ENCODE data around the gene YOD1.

The YOD1 gene

DNA sequence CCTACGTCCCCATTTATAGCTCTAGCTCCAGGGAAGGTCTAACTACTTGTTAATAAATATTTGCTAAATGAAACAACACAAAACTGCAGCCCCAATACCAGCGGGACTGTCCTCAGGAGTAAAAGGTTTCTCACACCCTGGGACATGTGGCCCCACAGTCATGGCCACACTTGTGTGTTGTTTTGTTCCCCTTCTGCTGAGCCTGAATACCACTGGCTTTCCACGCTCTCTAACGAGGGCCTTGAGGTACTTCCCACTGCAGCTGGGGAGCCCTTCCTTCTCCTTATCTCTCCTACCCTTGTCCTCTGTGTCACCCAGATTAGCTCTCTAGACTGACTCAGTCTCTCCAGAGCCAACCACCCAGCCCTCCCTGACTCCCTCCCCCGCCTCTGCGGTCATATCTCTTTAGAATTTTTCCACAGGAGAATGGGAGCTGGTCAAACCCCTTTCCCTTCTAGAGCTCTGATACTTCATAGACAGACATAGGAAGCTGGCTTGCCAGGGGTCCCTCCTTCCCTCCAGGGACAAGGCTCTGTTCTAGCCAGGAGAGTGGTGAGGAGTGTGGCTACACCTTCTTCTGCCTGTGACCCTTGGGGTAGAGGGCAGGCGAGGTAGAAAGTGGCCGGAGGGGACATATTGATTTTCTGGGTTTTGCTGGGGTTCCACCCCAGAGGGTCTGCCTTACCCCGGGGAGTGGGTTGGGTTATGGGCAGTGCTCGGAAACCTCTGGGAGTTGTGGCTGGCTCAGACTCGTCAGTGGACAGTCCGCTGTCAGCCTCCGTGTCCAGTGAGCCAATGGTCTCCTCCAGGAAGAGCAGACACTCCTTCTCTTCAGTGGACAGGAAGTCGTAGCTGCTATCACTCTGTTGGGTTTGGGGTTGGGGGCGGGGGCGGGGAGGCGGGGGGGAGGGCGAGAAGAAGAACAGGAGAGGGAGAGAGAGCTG is 26.5 kb downstream of the YOD1 start:
- peak; percentile 56 to 81 for DNase-seq

DNA sequence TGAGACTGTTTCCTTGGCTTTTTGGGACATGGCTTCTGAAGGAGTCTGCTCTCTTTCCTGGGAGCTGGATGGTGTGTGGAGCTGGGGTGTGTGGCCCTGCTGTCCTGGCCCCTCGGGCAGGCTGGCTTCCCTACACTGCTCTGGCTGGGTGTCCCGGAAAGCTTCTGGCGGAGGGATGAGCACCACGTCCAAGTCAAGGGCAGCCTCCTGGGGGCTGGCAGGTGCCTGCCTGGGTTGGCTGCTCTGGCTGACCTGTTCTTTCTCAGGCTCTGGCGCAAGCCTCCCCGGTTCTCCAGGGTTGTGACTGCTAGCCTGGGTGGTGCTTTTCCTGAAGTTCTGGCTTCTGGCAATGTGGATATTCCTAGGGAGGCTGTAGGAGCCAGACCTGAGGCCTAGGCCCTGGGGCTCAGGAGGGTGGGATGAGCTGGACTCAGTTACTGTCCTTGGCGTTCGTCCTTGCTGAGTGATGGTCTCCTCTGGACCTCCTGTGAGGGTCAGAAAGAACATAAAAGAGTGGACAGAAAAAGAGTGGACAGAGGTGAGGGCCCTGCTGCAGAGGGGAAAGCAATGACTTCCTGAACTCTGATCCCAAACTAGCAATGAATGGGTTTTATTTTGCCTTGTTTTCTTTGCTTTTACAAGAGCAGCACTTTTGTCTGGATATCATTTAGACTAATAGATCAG is 27.9 kb downstream of the YOD1 start:
- no peak for DNase-seq

DNA sequence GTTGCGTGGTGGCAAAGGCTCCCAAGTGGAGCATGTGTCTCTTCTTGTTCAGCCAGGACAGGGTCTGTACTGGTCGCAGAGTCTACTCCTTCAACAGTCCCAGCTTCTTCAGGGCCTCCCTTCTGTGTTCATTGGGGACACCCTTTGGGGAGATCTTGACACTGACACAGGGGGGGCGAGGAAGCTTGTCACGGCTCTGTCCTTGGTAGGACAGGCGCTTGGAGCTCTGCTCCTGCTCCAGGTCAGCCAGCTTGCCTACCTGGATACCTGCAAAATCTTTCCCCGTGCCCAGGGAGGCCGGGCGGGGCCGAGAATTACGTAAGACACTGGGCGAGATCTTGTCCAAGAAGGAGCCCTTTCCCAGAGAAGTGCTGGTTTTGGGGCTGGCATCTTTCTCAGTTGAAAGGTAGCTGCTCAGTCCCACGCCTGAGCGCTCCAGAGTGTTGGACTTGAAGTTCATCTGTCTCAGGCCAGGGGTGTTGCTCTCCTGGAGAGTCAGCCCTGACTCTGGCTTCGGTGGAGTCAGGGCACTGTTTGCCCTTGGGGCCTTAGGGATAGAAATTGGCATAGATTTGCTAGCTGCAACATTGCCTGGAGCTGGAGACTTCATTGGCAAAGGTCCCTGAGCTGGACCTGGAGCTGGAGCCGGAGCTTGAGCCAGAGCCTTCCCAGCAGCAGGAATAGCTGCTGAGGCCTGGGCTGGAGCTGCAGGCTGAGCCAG is 29.0 kb downstream of the YOD1 start:
- no peak for DNase-seq

DNA sequence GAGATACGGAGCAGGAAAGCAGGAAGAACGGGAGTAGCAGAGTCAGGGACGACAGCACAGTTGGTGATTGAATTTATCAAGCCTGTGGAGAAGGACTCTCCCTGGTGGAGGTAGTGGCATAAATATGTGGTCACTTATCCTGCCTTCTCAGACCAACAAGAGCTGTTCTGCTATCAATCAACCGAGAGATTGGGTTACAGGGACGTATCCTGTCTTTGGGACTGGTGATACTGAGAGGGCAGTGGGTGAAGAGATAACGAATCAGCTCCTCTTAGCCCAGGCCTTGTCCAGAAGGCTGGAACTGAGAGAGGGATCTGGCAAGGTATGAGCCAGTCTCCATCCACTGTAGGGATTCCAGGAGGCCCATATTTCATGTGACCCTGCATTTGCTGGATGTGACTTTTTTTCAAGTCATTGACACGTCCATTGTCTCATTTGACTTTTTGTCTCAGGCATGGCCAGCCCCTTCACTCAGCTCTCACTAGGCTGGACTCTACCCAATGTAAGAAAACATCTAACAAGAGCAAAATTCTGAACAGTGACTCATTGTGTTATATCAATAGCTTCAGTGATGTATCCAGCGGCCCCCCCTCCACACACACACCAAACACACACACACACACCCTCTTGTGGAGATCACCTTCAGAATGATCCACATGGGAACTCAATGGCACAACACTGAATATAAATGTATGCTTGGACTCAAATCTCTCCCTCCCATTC is 29.7 kb downstream of the YOD1 start:
- DNase-seq, result no peak

DNA sequence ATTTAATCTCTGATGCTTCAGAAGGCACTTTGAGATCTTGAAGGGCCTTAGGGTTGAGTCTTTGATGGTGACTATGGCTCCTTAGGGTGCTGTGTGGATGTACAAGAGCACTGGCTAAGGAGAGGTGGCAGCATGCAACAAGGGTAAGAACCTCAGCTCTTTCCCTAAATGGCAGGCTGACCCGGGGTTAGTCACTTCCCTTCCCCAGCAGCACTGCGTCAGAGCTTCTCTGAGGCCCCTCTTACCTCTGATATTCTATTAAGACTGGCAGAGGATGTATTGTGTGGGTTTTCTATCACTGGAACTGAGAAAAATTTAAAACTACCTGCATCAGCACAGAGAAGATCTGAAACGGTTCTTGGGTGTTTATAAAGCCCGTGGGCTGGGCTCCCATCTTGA is 30.3 kb downstream of the YOD1 start:
- peak; percentile 22 to 30 for DNase-seq

DNA sequence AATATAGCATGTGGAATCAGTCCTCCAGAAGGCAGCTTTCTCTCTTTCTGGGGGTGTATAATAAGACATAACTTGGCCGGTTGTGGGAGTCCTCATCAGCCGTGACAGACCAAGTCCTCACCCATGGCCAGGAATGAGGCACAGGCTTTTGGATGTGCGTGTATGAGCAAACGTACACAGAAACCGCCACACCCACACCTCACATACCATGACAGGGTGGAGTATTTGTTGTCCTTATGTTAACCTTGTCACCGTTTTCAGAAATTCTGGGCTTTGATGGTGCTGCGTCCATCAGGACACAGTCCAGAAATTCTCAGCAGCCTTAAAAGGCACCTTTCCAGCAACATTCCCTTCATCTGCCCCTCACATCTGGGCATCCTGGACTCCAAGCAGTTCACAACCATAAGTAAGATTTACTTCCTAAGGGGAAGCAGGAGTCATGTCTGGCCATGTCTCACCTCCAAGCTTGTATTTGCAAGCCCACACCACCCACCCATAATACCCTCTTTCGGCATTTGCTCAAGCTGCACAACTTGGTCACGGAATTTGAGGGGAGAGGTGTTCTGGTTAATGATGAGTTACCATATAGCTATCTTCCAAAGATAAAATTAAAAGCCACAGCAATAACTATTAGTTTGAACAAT is 30.8 kb downstream of the YOD1 start:
- no peak for DNase-seq

DNA sequence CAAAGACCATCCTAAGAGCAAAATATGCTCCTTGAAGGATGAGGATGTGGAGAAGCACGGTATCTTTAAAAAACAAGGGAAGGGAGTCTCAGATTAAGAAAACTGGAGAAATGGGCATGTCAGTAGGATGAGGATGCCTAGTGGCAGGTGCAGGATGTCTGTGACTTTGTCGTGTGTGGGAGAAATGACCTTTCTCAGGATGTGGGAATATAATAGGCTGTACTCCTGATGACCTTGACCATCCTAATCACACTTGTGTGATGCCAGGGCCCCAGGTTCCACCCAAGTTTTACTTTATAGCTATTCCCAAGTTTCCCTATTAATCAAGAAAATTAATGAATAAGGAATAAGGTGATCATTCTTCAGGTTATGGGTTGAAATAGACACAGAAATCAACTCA is 31.3 kb downstream of the YOD1 start:
- no peak for DNase-seq

DNA sequence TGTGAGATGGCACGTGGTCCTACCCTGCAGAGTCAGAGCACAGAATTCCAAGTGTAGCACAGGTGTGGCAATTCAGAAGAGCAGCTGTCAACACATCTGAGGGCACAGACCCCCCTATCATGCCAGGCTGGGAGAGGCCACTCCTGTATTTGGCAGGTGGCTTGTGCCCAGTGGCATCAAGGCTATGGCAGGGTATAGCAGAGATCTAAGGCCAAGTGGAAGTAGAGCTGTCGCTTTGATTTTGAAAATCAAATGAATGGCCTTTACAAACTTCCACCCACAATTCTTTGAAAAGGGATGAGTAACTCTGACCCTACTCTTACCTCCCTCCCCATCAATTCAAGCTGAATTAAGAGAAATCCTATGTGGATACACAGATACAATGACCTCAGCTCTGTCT is 31.8 kb downstream of the YOD1 start:
- DNase-seq, result no peak

DNA sequence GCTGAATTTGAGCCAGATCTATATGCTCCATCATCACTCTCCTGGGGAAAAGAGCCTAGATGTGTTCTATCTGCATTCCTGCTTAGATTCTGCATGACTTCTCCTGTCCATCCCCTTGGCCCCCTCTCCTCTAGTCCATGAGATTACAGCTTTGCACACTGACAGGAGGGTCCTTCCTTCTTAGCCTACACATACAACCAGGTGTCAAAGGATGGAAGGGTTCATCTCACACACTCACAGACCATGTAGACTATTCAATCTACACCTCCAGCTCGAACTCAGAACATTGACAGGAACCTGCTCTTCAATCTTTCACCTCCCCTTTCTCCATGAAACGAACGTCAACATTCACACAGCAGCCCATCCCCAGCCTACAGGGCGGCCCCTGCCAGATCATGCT is 32.3 kb downstream of the YOD1 start:
- DNase-seq, result no peak

GRCh38 chr1:207017615-207018559 is 33.1 kb downstream of the YOD1 start:
- DNase-seq, result peak; percentile 27 to 66

DNA sequence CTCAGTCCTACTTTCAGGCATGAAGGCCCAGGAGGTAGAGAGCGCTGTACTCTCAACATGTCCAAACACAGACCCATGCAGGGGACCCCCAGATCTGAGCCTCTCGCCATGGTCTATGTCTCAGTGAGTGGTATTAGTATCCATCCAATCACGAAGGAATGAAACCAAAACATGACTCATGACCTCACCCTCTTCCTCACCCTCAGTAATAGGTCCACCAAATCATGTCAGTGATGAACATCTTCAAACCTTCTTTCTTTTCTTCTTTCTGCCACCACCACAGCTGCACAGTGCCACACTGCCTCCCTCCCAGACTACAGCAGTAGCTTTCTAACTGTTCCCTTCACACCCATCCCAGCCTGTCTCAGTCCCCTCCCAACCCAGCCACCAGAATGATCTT is 35.2 kb downstream of the YOD1 start:
- no peak for DNase-seq

DNA sequence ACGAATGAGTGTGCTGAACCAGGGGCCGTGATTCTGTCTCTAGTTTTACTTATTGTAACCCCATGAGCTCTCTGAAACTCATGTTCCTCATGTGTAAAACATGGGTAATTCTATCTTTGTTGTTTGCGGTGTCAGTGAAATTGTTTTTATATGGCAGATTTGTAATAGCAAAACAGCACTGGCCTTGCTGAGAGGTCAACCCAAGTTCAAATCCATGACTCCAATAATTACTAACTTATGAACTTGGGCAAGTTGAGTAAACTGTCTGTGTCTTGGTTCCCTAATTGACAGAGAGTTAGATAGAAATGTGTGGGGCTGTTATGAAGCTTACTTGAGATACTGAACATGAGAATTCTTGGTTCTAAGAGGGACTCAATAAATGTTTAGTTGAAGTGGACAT is 36.3 kb downstream of the YOD1 start:
- peak in 1 of 2 donors; percentile 4 for DNase-seq

GRCh38 chr1:207013321-207014085 is 37.5 kb downstream of the YOD1 start:
- DNase-seq, result no peak

DNA sequence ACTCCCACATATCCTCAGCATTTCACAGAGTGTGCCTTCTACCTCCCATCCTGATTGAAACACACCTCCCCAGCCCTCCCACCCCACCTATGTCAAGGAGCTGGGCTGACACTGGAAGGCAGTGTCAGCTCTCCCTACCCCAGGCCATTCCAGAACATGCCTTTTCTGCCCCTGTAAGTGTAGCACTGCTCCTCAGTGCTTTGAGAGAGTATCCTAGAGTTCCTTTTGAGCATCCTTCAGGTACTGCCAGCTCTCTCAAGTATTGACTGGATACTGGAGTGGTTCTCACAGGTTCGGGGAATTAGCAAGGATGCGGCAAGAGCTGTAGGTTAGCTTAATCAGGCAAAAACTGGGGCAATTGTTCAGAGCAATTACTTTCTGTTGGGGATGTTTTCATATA is 40.3 kb downstream of the YOD1 start:
- DNase-seq, result no peak

DNA sequence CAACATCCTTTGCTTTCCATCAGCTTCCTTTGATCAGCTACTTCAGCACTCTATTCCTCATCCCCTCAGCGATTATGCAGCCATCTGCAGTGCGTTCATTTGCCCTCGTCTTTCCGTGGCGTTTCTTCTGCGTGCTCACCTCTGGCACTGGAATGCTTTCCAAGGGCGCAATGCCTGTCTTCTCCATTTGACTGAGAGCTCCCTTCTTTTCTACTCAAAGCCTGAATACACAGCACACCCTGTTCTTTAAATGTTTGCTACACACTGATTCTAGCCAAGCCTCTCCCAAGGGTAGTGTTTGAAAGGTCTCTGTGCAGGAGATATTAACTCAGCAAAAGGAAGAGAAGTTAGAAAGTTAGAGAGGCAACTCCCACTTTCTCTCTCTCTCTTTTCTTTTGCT is 41.1 kb downstream of the YOD1 start:
- no peak for DNase-seq

- DNase-seq, result no peak
Measured at GRCh38 chr1:207009182-207009850, 41.7 kb downstream of the YOD1 start.

GRCh38 chr1:207007352-207008033 is 43.5 kb downstream of the YOD1 start:
- no peak for DNase-seq

GRCh38 chr1:207006914-207007313 is 44.1 kb downstream of the YOD1 start:
- no peak for DNase-seq

DNA sequence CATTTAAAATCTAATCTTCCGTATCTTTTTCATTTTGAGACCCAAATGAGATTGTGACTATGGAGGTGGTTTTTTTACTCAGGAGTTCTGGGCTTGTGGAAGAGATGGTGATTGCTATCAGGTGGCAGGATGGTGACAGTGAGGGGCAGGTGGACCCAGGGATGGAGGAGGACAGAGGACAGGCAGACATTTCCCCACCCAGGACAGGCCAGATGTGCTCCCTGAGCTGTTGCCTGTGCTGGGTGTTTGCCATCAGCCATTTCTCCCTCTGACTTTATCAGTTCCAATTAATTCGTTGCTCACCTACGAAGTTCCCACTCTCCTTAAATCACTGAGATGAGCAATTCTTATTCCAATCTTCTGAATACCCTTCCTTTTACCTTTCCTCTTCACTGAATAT is 44.9 kb downstream of the YOD1 start:
- DNase-seq, result no peak

Measured in inflammatory macrophage treated with lipopolysaccharide for 1 hour (primary cell).